OCI-LY1 (cell line): Measurements from ENCODE around the gene TBX15.

Experiments used
- H2AFZ ChIP-seq: fragments of 200-600 bp; sonication (generic), shearing (Covaris generic); 2 replicates; pipeline ENCODE4 v1.6.0; 2014; ENCODE audit warnings: antibody characterized with exemption, mild to moderate bottlenecking, low read length
- H3F3A ChIP-seq: fragments of 200-600 bp; sonication (generic), shearing (Covaris generic); 2 replicates; pipeline ENCODE4 v1.6.0; 2014; ENCODE audit warnings: mild to moderate bottlenecking, antibody characterized with exemption, low read length, moderate library complexity; ENCODE audit not compliant: insufficient read depth
- H3K27ac ChIP-seq: fragments of 200-600 bp; sonication (generic); 2 replicates; pipeline ENCODE4 v1.5.1; 2014; ENCODE audit warnings: low read length, mixed run types, mild to moderate bottlenecking, low read depth; ENCODE audit not compliant: poor library complexity, severe bottlenecking
- H3K27me3 ChIP-seq: fragments of 200-600 bp; sonication (generic); 2 replicates; pipeline ENCODE4 v1.6.0; 2014; ENCODE audit warnings: antibody characterized with exemption, mild to moderate bottlenecking, low read length, moderate library complexity; ENCODE audit not compliant: insufficient read depth
- H3K36me3 ChIP-seq: fragments of 200-600 bp; sonication (generic); 2 replicates; pipeline ENCODE4 v1.6.1; 2014; ENCODE audit warnings: mild to moderate bottlenecking, antibody characterized with exemption, low read length, moderate library complexity, mixed read lengths; ENCODE audit not compliant: insufficient read depth
- H3K4me1 ChIP-seq: fragments of 200-600 bp; sonication (generic); 2 replicates; pipeline ENCODE4 v1.5.1; 2014; ENCODE audit warnings: mild to moderate bottlenecking, low read length, moderate library complexity; ENCODE audit not compliant: insufficient read depth, severe bottlenecking
- H3K4me2 ChIP-seq: fragments of 200-600 bp; sonication (generic), shearing (Covaris generic); 2 replicates; pipeline ENCODE4 v1.6.1; 2014; ENCODE audit warnings: low read length
- H3K4me3 ChIP-seq: fragments of 200-600 bp; sonication (generic); 2 replicates; pipeline ENCODE4 v1.5.1; 2014; ENCODE audit warnings: low read length, low read depth, mild to moderate bottlenecking, mixed read lengths; ENCODE audit not compliant: poor library complexity, severe bottlenecking
- H3K79me2 ChIP-seq: fragments of 200-600 bp; shearing (Covaris generic); 2 replicates; pipeline ENCODE4 v1.6.1; 2016; ENCODE audit warnings: mixed run types, low read length, mixed read lengths; ENCODE audit not compliant: insufficient read depth
- H3K9ac ChIP-seq: fragments of 200-600 bp; sonication (generic), shearing (Covaris generic); 2 replicates; pipeline ENCODE4 v1.6.1; 2014; ENCODE audit warnings: mild to moderate bottlenecking, low read length, mixed read lengths
- H3K9me2 ChIP-seq: fragments of 200-600 bp; sonication (generic), shearing (Covaris generic); 2 replicates; pipeline ENCODE4 v1.6.1; 2014; ENCODE audit warnings: low read depth, mild to moderate bottlenecking, low read length, mixed read lengths
- H3K9me3 ChIP-seq: fragments of 200-600 bp; shearing (Covaris generic); 2 replicates; pipeline ENCODE4 v1.6.1; 2014; ENCODE audit warnings: low read length, mixed read lengths
- H4K20me1 ChIP-seq: fragments of 200-600 bp; sonication (generic), shearing (Covaris generic); 2 replicates; pipeline ENCODE4 v1.6.0; 2016; ENCODE audit warnings: mild to moderate bottlenecking, low read length; ENCODE audit not compliant: insufficient read depth
- EZH2 ChIP-seq: fragments of 200-600 bp; sonication (generic), shearing (Covaris generic); IDR thresholded peaks from 2 replicates; pipeline ENCODE4 v1.8.0; 2017; ENCODE audit warnings: borderline replicate concordance, mixed run types, mild to moderate bottlenecking, antibody characterized with exemption, low read length, moderate library complexity, mixed read lengths
- TF ChIP-seq, protein P1 (sequence below): fragments of 200-600 bp; sonication (generic), shearing (Covaris generic); IDR thresholded peaks from 2 replicates; pipeline ENCODE4 v1.5.1; 2017; ENCODE audit warnings: mild to moderate bottlenecking, antibody characterized with exemption, low read length, moderate library complexity, mixed read lengths

The TBX15 gene

GRCh38 chr1:118907466-118907865 is 80.7 kb downstream of the TBX15 start:
- H3K27ac ChIP-seq, result no peak overlapping the region
- no peak overlapping the region for H3K9ac ChIP-seq
- H3K4me3 ChIP-seq, result no peak overlapping the region
- no peaks in the 10 kb centered on the region for H3K36me3 ChIP-seq
- no peaks in the 10 kb centered on the region for H3F3A ChIP-seq
- H2AFZ ChIP-seq, result no peak overlapping the region
- no peaks in the 10 kb centered on the region for H3K79me2 ChIP-seq
- no peaks in the 10 kb centered on the region for H3K9me3 ChIP-seq
- H3K4me2 ChIP-seq, result no peak overlapping the region
- no peak for TF ChIP-seq EZH2
- TF ChIP-seq, protein P1, sequence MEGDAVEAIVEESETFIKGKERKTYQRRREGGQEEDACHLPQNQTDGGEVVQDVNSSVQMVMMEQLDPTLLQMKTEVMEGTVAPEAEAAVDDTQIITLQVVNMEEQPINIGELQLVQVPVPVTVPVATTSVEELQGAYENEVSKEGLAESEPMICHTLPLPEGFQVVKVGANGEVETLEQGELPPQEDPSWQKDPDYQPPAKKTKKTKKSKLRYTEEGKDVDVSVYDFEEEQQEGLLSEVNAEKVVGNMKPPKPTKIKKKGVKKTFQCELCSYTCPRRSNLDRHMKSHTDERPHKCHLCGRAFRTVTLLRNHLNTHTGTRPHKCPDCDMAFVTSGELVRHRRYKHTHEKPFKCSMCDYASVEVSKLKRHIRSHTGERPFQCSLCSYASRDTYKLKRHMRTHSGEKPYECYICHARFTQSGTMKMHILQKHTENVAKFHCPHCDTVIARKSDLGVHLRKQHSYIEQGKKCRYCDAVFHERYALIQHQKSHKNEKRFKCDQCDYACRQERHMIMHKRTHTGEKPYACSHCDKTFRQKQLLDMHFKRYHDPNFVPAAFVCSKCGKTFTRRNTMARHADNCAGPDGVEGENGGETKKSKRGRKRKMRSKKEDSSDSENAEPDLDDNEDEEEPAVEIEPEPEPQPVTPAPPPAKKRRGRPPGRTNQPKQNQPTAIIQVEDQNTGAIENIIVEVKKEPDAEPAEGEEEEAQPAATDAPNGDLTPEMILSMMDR, result no peak
- no peaks in the 10 kb centered on the region for H3K9me2 ChIP-seq
- H3K4me1 ChIP-seq, result no peaks in the 10 kb centered on the region
- H3K27me3 ChIP-seq, result no peaks in the 10 kb centered on the region; the same call in 1 of the 2 replicates
- H4K20me1 ChIP-seq, result no peaks in the 10 kb centered on the region

- H2AFZ ChIP-seq, result no peak overlapping the region
- H3K27me3 ChIP-seq, result no peaks in the 10 kb centered on the region; the same call in 1 of the 2 replicates
- H3K36me3 ChIP-seq, result no peaks in the 10 kb centered on the region
- no peak overlapping the region for H3K4me2 ChIP-seq
- H3K79me2 ChIP-seq, result no peaks in the 10 kb centered on the region
- TF ChIP-seq, protein P1, result no peak
- no peak for TF ChIP-seq EZH2
- H3K4me3 ChIP-seq, result no peak overlapping the region
- H3K4me1 ChIP-seq, result no peaks in the 10 kb centered on the region
- no peak overlapping the region for H3K27ac ChIP-seq
- no peaks in the 10 kb centered on the region for H3K9me3 ChIP-seq
- H3K9me2 ChIP-seq, result no peaks in the 10 kb centered on the region
- no peaks in the 10 kb centered on the region for H4K20me1 ChIP-seq
- H3F3A ChIP-seq, result no peaks in the 10 kb centered on the region
- no peak overlapping the region for H3K9ac ChIP-seq
These were observed 82.5 kb downstream of the TBX15 start for GRCh38 chr1:118905671-118906070.

GRCh38 chr1:118905196-118905595 is 82.9 kb downstream of the TBX15 start:
- H3F3A ChIP-seq, result no peaks in the 10 kb centered on the region
- H2AFZ ChIP-seq, result no peak overlapping the region
- no peaks in the 10 kb centered on the region for H3K4me1 ChIP-seq
- no peak overlapping the region for H3K4me3 ChIP-seq
- no peak overlapping the region for H3K27ac ChIP-seq
- H3K9me3 ChIP-seq, result no peaks in the 10 kb centered on the region
- no peaks in the 10 kb centered on the region for H3K9me2 ChIP-seq
- H4K20me1 ChIP-seq, result no peaks in the 10 kb centered on the region
- no peak overlapping the region for H3K4me2 ChIP-seq
- TF ChIP-seq EZH2, result no peak
- TF ChIP-seq, protein P1, result no peak
- H3K36me3 ChIP-seq, result no peaks in the 10 kb centered on the region
- H3K9ac ChIP-seq, result no peak overlapping the region
- no peaks in the 10 kb centered on the region for H3K79me2 ChIP-seq
- H3K27me3 ChIP-seq, result no peaks in the 10 kb centered on the region; the same call in 1 of the 2 replicates
